Colon (tissue), 2 donors: ENCODE results near the gene HMX2.
"Not testable (repeated sequence)": the region's sequence is repeated elsewhere in the genome, so short reads cannot be mapped to it uniquely, and the experiment has no call there.

Source experiments
- FAIRE-seq: peaks from 2 replicates; lab custom pipeline; 2012; peaks lifted over from hg19 to GRCh38; lab: Jason Lieb, UNC
- donor health status: control.
- donor health status: control.

The HMX2 gene

GRCh38 chr10:123153486-123154091, 5.7 kb downstream of the HMX2 start:
- FAIRE-seq = no peak

GRCh38 chr10:123154092-123154710, 6.3 kb downstream of the HMX2 start, which contains the start of gene BUB3:
TSS of gene BUB3 (plus strand) at chr10:123154402. CDS start at chr10:123154918, 516 bp downstream.
- FAIRE-seq = peak; percentile 94

GRCh38 chr10:123154711-123155505, 7.0 kb downstream of the HMX2 start:
- no peak for FAIRE-seq

DNA sequence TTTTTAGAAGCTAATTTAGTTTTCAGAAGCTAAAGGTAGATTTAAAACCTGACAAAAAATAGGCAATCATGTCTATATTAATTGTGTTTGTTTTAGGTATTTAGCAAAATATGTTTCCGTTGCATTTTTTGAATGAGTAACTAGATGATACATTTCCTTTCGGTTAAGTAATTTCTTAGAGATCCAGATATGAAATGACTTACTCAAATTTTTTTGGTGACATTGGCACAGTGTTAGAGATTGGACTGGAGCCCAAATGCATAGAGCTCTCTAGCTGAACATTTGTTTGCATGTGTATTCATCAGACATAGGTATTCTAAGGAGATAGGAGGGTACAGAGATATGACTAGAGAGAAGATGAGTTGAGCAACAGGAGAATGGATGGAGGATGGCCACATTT, 8.1 kb downstream of the HMX2 start:
- no peak for FAIRE-seq

DNA sequence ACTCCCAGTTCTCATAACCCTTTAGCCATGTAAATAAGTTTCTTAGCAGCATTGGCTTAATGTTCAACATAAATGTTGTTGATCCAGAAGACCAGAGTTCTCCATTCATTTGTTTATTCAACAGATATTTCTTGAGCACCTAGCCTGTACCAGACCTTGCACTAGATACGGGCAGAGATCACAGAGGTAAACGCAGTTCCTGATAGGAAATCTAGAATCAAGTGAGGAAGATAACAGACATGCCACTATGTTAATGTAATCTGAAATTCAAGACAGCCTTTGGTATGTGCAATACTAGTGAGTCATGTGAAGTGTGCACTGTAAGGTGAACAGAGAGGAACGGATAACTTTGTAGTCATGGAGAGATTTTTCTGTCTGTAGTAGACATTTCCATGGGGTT, 9.3 kb downstream of the HMX2 start:
- no peak for FAIRE-seq

GRCh38 chr10:123158682-123159081, 10.7 kb downstream of the HMX2 start:
- no peak for FAIRE-seq

- no peak for FAIRE-seq
These were observed 12.5 kb downstream of the HMX2 start for GRCh38 chr10:123160311-123160980.

DNA sequence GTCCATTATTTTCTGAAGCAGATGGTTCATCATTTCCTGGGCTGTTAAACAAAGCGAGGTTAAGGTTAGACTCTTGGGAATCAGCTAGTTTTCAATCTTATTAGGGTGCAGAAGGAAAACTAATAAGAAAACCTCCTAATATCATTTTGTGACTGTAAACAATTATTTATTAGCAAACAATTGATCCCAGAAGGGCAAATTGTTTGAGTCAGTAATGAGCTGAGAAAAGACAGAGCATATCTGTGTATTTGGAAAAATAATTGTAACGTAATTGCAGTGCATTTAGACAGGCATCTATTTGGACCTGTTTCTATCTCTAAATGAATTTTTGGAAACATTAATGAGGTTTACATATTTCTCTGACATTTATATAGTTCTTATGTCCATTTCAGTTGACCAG, 16.4 kb downstream of the HMX2 start:
- no peak for FAIRE-seq

DNA sequence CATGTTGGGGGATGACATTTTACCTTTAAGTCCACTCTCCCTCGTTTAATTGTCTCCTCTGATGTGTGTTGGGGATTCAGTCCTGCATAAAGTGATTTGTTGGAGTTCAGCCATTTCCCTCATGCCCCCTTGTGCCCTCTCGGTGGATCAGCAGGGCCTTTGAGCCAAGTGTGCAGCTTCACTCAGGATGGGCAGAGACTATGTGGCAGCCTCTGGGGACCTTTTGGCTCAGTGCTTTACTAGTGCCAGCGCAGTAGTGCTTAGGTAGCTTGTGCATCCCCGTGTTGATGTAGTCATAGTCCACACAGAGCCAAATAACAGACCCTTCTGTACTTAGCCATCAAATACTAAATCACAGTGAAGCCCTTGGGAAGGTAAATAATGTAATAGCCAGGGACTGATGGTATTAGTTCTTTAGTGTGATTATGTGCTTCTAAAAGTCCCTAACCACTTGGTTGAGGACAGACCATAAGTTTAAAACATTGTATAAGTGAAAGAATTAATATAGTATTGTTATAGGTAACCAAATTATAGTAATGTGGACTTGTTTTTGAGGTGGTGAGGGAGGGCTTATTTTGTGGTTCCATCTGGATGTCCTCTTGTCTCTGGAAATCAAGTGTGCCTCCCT, 17.6 kb downstream of the HMX2 start:
- no peak for FAIRE-seq

DNA sequence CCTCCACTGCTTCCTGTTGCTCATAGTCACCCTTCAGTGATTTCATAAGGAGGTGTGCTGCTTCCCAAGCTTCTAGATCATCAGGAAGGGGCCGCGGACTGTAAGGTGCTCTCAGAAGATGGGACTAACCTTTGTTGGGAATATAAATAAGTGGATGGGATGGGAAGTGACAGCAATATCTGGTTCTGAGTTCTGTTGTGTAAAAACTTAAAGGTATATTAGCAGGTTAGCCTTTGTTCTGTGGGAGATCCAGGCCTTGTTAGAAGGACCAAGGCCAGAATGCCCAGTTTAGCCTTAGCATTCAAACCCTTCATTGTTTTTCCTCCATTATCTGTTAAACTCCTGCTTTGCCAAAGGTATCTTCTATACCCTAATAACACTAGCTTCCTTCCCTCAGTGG, 18.7 kb downstream of the HMX2 start:
- FAIRE-seq = no peak

DNA sequence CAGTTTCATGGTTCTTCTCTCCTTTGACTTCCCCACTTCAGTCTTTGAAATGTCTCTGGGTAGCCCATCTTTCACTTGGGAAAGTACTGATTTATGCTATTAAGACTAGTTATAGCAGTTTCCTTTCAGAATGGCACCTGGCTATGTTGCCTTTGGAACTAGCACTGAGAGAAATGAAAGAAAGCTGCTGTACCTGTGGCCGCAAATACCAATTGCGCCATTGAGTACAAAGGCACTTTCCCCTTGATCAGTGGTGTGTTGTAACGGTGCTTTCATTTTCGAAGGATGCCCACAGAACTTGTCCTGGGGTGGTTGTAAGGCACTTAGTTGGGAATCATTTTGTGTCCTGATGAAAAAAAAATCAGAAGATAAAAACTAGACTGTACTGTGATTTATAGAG, 23.0 kb downstream of the HMX2 start:
- no peak for FAIRE-seq

- FAIRE-seq = not testable (repeated sequence)
These were observed 23.7 kb downstream of the HMX2 start for GRCh38 chr10:123171616-123172015.

DNA sequence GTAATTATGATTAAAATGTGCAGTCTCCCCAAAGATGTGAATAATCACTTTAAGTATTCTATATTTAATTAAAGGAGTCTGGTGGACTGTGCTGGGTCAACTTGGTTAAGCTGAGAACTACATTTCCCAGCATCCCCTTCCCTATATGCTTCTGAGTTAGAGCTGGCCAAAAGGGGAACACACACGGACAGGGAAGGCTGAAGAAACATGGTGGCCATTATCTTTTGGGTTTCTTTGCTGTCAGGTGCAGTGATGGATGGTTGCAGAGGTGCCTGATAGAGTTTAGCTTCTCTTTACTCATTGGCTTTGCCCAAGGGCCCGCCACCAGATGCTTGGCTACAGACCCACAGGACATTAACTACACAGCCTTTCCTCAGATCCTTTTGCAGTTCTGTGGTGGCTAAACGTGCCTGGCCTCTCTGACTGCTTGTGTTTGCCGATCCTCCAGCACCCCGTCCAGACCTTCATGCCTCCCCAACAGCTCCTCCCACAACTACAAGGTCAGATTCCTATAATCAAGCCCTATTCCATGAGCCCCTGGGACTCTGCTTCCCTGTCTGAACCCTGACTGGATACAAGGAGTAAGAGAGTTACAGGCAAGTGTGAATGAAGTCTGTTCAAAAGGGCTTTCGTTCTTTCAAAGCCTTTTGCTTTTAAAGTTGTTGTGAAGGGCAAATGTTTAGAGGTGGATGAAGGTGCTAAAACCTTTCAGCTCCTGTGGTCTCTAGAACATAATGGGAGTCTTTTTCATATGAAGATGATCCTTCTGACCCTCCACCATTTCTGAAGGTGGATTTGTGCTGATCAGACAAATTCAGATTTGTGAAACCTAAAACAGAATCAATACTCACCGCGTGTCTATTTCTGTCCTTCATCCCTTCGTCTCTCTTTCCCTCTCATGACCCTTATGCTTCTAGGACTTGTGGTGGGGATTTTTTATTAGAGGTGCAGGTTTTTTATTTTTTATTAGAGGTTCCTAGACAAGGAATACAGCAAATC, 27.8 kb downstream of the HMX2 start:
- FAIRE-seq = no peak

GRCh38 chr10:123178390-123178789, 30.5 kb downstream of the HMX2 start:
- FAIRE-seq = not testable (repeated sequence)

- no peak for FAIRE-seq
These were observed 32.5 kb downstream of the HMX2 start for GRCh38 chr10:123180101-123181090.

DNA sequence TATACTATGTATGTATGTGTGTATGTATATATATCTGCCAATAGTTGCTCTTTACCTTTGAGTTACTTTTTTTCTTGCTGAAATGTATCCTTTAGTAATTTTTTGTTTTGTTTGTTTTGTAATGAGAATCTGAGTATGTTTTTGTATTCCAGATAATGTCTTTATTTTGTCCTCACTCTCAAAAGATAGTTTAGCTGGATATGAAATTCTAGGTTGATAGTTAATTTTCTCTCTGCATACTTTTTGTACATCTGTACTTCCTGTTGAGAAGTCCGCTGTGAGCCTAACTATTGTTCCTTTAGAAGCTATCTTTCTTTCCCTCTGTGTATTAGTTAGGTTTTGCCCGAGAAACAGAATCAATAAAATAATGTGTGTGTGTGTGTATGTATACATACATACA, 35.8 kb downstream of the HMX2 start:
- peak; percentile 64 for FAIRE-seq

DNA sequence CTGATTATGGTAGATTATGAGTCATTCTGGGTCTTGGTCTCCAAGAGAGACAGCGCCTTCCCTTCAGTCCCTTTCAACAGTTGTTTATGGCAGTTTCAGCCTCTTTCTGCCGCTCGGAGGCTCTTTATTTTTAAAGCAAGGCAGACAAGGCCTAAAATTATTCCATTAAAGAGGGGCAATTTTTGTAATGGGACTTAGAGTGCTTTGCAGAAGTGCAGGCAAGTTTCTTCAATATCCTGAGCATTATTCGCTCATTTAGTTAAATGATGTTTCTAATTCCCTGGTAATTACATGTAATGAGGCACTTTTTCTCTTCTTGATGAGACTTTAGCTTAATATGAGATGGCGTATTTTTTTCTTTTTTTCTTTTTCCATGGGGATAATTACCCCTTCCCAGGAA, 39.8 kb downstream of the HMX2 start:
- FAIRE-seq = no peak

- FAIRE-seq = no peak
These were observed 44.0 kb downstream of the HMX2 start for GRCh38 chr10:123191886-123192285.

DNA sequence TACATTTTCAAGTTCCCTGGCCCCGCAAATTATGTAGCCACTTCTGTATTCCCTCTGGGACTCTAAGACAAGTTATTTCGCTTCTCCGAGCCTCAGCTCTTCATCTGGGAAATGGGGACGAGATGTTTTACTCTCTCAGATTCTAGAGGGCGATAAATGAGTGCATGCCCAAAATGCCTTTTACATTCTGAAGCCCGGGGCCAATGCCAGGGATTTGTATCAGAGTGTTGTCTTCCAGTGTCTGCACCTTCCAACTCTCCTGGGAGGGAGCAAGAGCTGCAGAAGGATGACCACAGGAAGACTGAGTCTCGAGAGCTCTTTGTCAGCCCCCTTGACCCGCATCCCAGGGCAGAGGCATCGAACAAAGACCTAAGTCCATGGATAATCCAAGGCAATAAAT, 46.1 kb downstream of the HMX2 start:
- no peak for FAIRE-seq
